Trophoblast cell (in vitro differentiated cells and primary cell): ENCODE results near the gene PFKL.

ENCODE experiments used
- DNase-seq, 2 donors: peaks; one replicate each; pipeline ENCODE4 v3.0.0-alpha.2; 2016
- H2AFZ ChIP-seq: 2 replicates; pipeline ENCODE4 v1.6.1; 2013; ENCODE audit warnings: low read length, moderate library complexity, mild to moderate bottlenecking; ENCODE audit not compliant: insufficient read depth, poor library complexity
- H2AK5ac ChIP-seq: 2 replicates; pipeline ENCODE4 v1.6.1; 2013; ENCODE audit warnings: mild to moderate bottlenecking, low read length
- H2BK120ac ChIP-seq: 2 replicates; pipeline ENCODE4 v1.6.1; 2013; ENCODE audit warnings: low read length, mild to moderate bottlenecking, moderate library complexity; ENCODE audit not compliant: insufficient read depth, poor library complexity
- H2BK12ac ChIP-seq: 2 replicates; pipeline ENCODE4 v1.6.1; 2013; ENCODE audit warnings: mild to moderate bottlenecking, low read length, moderate library complexity
- H2BK5ac ChIP-seq: 2 replicates; pipeline ENCODE4 v1.6.1; 2013; ENCODE audit warnings: low read length, low read depth, moderate library complexity, mild to moderate bottlenecking; ENCODE audit not compliant: poor library complexity
- H3K14ac ChIP-seq: 2 replicates; pipeline ENCODE4 v1.6.1; 2013; ENCODE audit warnings: mild to moderate bottlenecking, low read length
- H3K18ac ChIP-seq: 2 replicates; pipeline ENCODE4 v1.6.1; 2013; ENCODE audit warnings: mild to moderate bottlenecking, low read length
- H3K23ac ChIP-seq: 2 replicates; pipeline ENCODE4 v1.6.1; 2013; ENCODE audit warnings: low read length
- H3K27ac ChIP-seq: 2 replicates; pipeline ENCODE4 v1.5.1; 2013; ENCODE audit warnings: low read depth, mild to moderate bottlenecking, inconsistent platforms, low read length, moderate library complexity
- H3K27me3 ChIP-seq: 2 replicates; pipeline ENCODE4 v1.6.1; 2013; ENCODE audit warnings: inconsistent platforms, mild to moderate bottlenecking, low read length, moderate library complexity; ENCODE audit not compliant: insufficient read depth
- H3K36me3 ChIP-seq, 2 experiments: 1 replicate in 1 of 2; 2 replicates in 1 of 2; pipeline ENCODE4 v1.6.1; 2013; ENCODE audit warnings: low read length in 2 of 2, mild to moderate bottlenecking in 2 of 2, moderate library complexity in 1 of 2; ENCODE audit not compliant: insufficient read depth in 2 of 2, control insufficient read depth in 1 of 2
- H3K4ac ChIP-seq: 2 replicates; pipeline ENCODE4 v1.6.1; 2013; ENCODE audit warnings: low read depth, mild to moderate bottlenecking, low read length, moderate library complexity
- H3K4me1 ChIP-seq, 2 experiments: 1 replicate in 1 of 2; 2 replicates in 1 of 2; pipeline ENCODE4 v1.6.1; 2013; ENCODE audit warnings: low read length in 2 of 2, mild to moderate bottlenecking in 2 of 2, moderate library complexity in 1 of 2; ENCODE audit not compliant: insufficient read depth in 2 of 2, control insufficient read depth in 1 of 2
- H3K4me2 ChIP-seq: 2 replicates; pipeline ENCODE4 v1.6.1; 2013; ENCODE audit warnings: inconsistent platforms, mild to moderate bottlenecking, low read length, moderate library complexity
- H3K4me3 ChIP-seq: 2 replicates; pipeline ENCODE4 v1.5.1; 2013; ENCODE audit warnings: mild to moderate bottlenecking, low read depth, low read length, inconsistent platforms
- H3K79me1 ChIP-seq: one replicate; pipeline ENCODE4 v1.6.1; 2013; ENCODE audit warnings: low read length
- H3K79me2 ChIP-seq: 2 replicates; pipeline ENCODE4 v1.6.1; 2013; ENCODE audit warnings: low read length, mild to moderate bottlenecking; ENCODE audit not compliant: control insufficient read depth, insufficient read depth, poor library complexity
- H3K9ac ChIP-seq: 2 replicates; pipeline ENCODE4 v1.6.1; 2013; ENCODE audit warnings: mild to moderate bottlenecking, low read length
- H3K9me3 ChIP-seq: 2 replicates; pipeline ENCODE4 v1.6.1; 2013; ENCODE audit warnings: low read depth, mild to moderate bottlenecking, control low read depth, inconsistent platforms, low read length; ENCODE audit not compliant: insufficient read depth
- H4K12ac ChIP-seq: 2 replicates; pipeline ENCODE4 v1.6.1; 2013; ENCODE audit warnings: low read depth, mild to moderate bottlenecking, low read length, moderate library complexity
- H4K8ac ChIP-seq: 2 replicates; pipeline ENCODE4 v1.6.1; 2013; ENCODE audit warnings: low read depth, mild to moderate bottlenecking, low read length, moderate library complexity
- H4K91ac ChIP-seq: one replicate; pipeline ENCODE4 v1.6.1; 2013; ENCODE audit warnings: low read depth, mild to moderate bottlenecking, low read length, moderate library complexity
- WGBS: extraction: QIAGEN DNeasy Blood & Tissue Kit; methylation state at CpG from one replicate; pipeline ENCODE4 v1.1.7; 2013; ENCODE audit warnings: missing lambda C conversion rate; ENCODE audit not compliant: insufficient read length, insufficient coverage; ENCODE audit errors: extremely low coverage; 5-methylcytosine and 5-hydroxymethylcytosine counted together

The PFKL gene

DNA sequence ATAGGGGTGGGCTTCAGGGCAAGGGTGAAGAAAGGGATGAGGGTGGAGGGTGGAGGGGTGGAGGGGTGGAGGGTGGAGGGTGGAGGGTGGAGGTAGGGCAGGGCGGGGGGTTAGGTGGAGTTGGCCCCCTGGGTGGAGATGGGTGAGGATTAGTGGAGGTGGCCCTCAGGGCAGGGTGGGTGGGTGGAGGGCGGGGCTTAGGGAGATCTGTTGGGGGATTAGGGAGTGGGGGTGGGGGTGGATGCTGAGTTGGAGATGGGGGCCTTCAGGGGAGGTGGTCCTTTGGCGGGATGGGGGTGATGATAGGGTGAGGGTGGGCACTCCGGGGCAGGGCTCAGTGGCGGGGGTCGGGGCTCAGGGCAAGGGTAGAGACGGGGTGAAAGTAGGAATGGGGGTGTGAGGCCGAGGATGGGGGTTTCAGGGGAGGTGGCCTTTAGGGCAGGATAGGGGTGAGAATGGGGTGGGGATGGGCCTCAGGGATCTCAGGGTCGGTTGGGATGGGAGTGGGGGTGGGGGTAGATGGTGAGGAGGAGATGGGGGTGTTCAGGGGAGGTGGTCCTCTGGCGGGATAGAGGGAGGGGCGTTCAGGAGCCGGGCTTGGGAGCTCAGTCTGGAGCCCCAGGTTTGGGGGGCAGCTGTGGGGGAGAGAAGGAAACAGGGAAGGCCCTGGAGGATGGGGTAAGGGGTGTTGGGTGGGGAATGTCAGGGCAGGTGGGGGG lies 37.4 kb upstream of the PFKL start:
- Histone ChIP-seq H3K23ac (no peak overlapping the region), H2BK120ac (no peak overlapping the region), H3K4me3 (no peak overlapping the region), H3K36me3 (no peaks in the 10 kb centered on the region), H3K9ac (no peak overlapping the region), H2AK5ac (no peak overlapping the region), H3K9me3 (no peaks in the 10 kb centered on the region), H4K8ac (no peak overlapping the region), H2AFZ (no peak overlapping the region), H3K4ac (no peak overlapping the region), H2BK5ac (no peak overlapping the region), H4K91ac (no peak overlapping the region), H3K27me3 (no peaks in the 10 kb centered on the region), H3K4me2 (no peak overlapping the region), H3K79me1 (no peaks in the 10 kb centered on the region), H3K4me1 (peaks cover 5 to 6% of the 10 kb centered on the region in 2 experiments), H2BK12ac (no peak overlapping the region), H3K18ac (no peak overlapping the region), H3K27ac (no peak overlapping the region), H4K12ac (no peak overlapping the region), H3K14ac (no peak overlapping the region), H3K79me2 (no peaks in the 10 kb centered on the region)
- DNase-seq, result no peak
- no CpG with 5 or more reads among the region's 12 CpGs for WGBS

DNA sequence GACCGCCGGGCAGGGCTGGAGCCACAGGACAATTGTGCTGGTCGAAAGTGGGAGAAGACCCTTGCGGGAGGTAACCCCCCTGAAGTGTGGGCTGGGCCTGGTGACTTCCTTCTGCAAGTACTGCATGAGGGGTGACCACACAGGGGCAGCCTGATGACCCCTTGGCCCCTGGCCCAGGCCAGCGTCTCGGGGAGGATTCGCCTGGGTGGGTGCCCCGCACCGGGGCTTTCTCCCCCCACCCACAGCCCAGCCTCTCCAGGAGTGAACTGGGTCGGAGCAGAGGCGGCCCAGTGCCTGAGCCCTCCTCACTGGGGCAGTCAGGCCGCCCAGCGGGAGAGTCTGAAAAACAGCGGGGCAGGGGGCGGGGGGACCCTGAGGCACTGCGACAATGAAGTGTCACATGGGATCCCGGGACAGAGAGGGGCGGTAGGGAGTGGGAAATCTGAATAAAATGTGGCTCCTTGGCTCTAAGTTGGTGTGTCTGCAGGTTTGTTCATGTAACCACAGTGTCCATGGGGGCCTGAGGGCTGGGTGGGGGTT lies 36.6 kb upstream of the PFKL start:
- Histone ChIP-seq H3K4me1 (peaks cover 5 to 6% of the 10 kb centered on the region in 2 experiments), H3K18ac (no peak overlapping the region)
- no CpG with 5 or more reads among the region's 18 CpGs for WGBS

GRCh38 chr21:44263768-44264167 lies 36.1 kb upstream of the PFKL start:
- no peak overlapping the region for H4K8ac ChIP-seq
- no CpG with 5 or more reads among the region's 4 CpGs for WGBS
- no peak overlapping the region for H3K14ac ChIP-seq
- no peaks in the 10 kb centered on the region for H3K36me3 ChIP-seq
- H3K79me2 ChIP-seq, result no peaks in the 10 kb centered on the region
- no peak for DNase-seq
- no peaks in the 10 kb centered on the region for H3K9me3 ChIP-seq
- no peak overlapping the region for H3K9ac ChIP-seq
- H2BK5ac ChIP-seq, result no peak overlapping the region
- no peak overlapping the region for H3K4ac ChIP-seq
- no peak overlapping the region for H2BK120ac ChIP-seq
- H3K4me3 ChIP-seq, result no peak overlapping the region
- H4K91ac ChIP-seq, result no peak overlapping the region
- H4K12ac ChIP-seq, result no peak overlapping the region
- no peaks in the 10 kb centered on the region for H3K27me3 ChIP-seq
- no peak overlapping the region for H3K18ac ChIP-seq
- no peak overlapping the region for H2AFZ ChIP-seq
- H2BK12ac ChIP-seq, result no peak overlapping the region
- H3K23ac ChIP-seq, result no peak overlapping the region
- no peak overlapping the region for H3K4me2 ChIP-seq
- H3K4me1 ChIP-seq, result peaks cover 5 to 6% of the 10 kb centered on the region in 2 experiments
- H2AK5ac ChIP-seq, result no peak overlapping the region
- no peaks in the 10 kb centered on the region for H3K79me1 ChIP-seq
- no peak overlapping the region for H3K27ac ChIP-seq

More for the DNA sequence above, 36.6 kb upstream of the PFKL start:
- no peak overlapping the region for H3K4me2 ChIP-seq
- no peak overlapping the region for H3K14ac ChIP-seq
- no peaks in the 10 kb centered on the region for H3K27me3 ChIP-seq
- H3K23ac ChIP-seq, result no peak overlapping the region
- no peaks in the 10 kb centered on the region for H3K79me1 ChIP-seq
- no peak overlapping the region for H2AK5ac ChIP-seq
- H2BK120ac ChIP-seq, result no peak overlapping the region
- no peaks in the 10 kb centered on the region for H3K36me3 ChIP-seq
- H4K91ac ChIP-seq, result no peak overlapping the region
- H3K9ac ChIP-seq, result no peak overlapping the region
- no peaks in the 10 kb centered on the region for H3K9me3 ChIP-seq
- H3K27ac ChIP-seq, result no peak overlapping the region
- H3K4ac ChIP-seq, result no peak overlapping the region
- H4K12ac ChIP-seq, result no peak overlapping the region
- no peak overlapping the region for H3K4me3 ChIP-seq
- no peaks in the 10 kb centered on the region for H3K79me2 ChIP-seq
- no peak overlapping the region for H4K8ac ChIP-seq
- no peak overlapping the region for H2AFZ ChIP-seq
- H2BK5ac ChIP-seq, result no peak overlapping the region
- no peak overlapping the region for H2BK12ac ChIP-seq
- DNase-seq, result no peak

DNA sequence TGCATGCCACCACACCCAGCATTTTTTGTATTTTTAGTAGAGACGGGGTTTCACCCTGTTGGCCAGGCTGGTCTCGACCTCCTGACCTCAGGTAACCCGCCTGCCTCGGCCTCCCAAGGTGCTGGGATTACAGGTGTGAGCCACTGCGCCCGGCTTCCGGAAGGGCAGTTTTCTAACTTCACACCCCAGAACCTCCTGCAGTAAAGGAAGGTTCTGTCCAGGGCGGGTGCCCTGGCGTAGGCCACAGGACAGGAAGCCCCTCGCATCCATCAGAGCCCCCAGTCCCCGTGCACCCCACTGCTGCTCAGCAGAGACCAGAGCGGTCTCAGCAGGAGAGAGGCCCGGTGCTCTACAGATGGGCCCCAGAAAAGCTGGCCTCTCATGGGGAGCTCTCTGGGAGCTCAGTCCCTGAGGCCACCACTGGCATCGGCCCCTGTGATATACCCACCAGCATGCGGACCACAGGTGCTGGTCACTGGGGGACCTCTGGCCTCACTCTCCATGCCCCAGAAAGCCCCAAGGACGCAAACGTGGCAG lies 34.1 kb upstream of the PFKL start:
- H2AK5ac ChIP-seq, result no peak overlapping the region
- H3K9me3 ChIP-seq, result no peaks in the 10 kb centered on the region
- H3K4ac ChIP-seq, result no peak overlapping the region
- no peak overlapping the region for H3K23ac ChIP-seq
- no peaks in the 10 kb centered on the region for H3K79me2 ChIP-seq
- H2BK5ac ChIP-seq, result no peak overlapping the region
- H3K27me3 ChIP-seq, result no peaks in the 10 kb centered on the region
- WGBS, result no CpG with 5 or more reads among the region's 17 CpGs
- no peak for DNase-seq
- no peaks in the 10 kb centered on the region for H3K79me1 ChIP-seq
- no peaks in the 10 kb centered on the region for H3K36me3 ChIP-seq
- H2BK12ac ChIP-seq, result no peak overlapping the region
- no peak overlapping the region for H2BK120ac ChIP-seq
- H3K27ac ChIP-seq, result no peak overlapping the region
- no peak overlapping the region for H3K9ac ChIP-seq
- H4K91ac ChIP-seq, result no peak overlapping the region
- no peak overlapping the region for H3K4me2 ChIP-seq
- H4K8ac ChIP-seq, result no peak overlapping the region
- no peak overlapping the region for H4K12ac ChIP-seq
- no peak overlapping the region for H3K4me3 ChIP-seq
- no peak overlapping the region for H3K18ac ChIP-seq
- no peak overlapping the region for H3K14ac ChIP-seq
- H3K4me1 ChIP-seq, result peaks cover 5 to 6% of the 10 kb centered on the region in 2 experiments
- no peak overlapping the region for H2AFZ ChIP-seq
